Amygdala (tissue), 56 donors: Measurements from ENCODE around the gene ACO2.
"Not testable (repeated sequence)": the region's sequence is repeated elsewhere in the genome, so short reads cannot be mapped to it uniquely, and the experiment has no call there.

Experiments
- DNase-seq, 56 donors: peaks; one replicate each; lab custom pipeline; 2025; lab: John Stamatoyannopoulos, UW

ACO2 gene

DNA sequence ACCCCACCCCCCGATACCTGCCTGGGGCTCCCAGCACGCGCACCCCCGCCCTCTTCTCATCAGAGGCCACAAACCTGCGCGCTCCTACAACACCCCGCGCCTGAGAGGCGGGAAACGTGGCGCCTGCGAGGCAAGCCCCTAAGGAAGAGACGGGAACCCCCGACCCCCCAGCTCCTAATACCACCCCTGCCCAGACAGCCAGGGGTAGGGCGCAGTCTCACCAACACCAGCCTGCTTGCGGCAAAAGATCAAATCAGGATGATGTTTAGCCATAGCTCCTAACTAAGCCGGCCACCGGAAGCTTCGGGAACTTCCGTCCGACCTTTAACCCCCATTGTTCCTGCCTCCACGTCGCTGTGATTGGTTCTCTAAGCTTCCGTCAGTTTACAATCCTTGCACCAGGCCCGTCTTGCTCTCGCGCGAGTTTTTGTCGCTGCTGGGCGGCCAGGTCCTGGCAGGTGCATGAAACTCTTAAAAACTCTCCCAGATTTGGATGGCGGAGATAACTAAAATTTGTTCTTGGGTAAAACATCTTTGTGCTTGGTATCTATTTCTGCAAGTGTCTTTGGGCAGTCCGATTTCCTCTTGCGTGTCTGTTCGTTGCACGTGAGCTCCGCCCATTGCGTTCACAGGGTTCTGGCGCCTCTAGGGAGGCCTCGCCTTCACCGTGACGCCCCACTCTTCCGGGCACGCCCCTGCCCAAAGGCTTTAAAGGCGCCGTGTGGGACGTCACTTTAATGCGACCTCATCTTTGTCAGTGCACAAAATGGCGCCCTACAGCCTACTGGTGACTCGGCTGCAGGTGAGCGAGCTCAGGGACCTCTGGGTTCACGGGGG is at the start of gene ACO2, which contains the start of gene PHF5A:
Gene ACO2, plus strand, starts transcription at position 737 of the 837 bp plus-strand sequence. Its CDS starts 30 bp downstream, at position 767.
Gene PHF5A, minus strand, starts transcription at position 312 of the 837 bp plus-strand sequence. Its CDS starts 39 bp downstream, at position 273.
- peak; percentile 74 to 99 (median 96) for DNase-seq

DNA sequence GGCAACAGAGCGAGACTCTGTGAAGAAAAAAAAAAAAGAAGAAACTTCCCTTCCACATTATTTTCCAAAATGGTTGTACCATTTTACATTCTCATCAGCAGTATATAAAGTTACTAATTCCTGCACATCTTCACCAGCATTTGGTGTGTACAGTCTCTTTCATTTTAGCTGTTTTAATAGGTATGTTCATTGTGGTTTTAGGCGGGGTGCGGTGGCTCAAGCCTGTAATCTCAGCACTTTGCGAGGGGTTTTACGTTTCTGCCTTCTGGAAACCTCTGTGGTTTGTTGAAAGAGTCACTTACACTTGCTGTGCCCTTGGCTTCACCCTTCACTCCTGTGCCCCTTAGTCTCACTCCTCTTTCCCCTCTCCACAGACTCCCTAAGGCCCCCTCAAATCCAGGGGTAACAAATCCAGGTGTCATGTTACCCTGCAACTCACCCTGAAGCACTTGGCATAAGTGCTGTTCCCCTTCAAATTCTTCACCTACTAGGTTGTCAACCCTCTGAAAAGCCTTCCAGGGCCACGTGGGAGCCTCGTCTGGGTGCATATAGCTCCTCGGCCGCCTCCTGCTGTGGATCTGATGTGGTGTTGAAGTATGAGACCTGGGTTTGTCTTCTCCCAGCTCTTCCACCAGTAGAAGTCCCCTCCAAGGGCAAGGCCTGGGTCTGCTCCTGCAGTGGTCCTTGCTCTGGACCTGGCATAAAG is 43.1 kb upstream of the ACO2 start:
- no peak for DNase-seq

DNA sequence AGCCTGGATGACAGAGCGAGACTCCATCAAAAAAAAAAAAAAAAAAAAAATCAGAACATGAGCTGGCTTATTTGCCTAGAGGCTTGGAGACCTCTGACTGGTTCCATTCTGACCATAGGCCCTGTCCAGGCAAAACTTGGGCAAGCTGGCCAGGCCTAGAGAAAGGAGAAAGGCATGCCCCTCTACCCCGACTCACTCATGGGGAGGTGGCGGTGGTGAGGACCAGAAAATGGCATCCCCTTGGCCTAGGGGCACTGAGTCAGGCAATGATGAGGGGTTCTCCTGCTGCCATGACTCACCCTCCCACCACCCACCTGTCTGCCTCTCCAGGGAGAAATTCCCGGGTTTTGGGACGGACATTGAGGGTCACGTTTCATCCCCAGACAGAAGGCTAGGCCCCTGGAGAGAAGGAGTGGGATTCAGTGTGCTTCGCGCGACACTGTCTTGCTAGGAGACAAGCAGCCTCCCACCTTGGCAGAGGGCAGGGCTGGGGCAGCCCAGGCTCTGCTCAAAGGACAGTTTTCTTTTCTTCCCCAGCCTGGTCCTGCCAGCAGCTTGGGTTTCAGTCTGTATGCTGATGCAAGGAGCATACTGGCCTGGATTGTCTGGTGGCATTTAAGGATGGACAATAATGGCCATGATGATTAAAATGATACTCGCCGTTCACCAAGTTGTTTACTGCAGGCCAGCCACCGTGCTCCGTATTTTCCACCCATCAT is 39.5 kb upstream of the ACO2 start:
- peak in 8 of 56 donors; percentile 14 to 57 (median 34) for DNase-seq

- DNase-seq: no peak
Observed at GRCh38 chr22:41429951-41430332, 39.0 kb upstream of the ACO2 start.

GRCh38 chr22:41431656-41432055 is 37.3 kb upstream of the ACO2 start:
- DNase-seq: no peak

GRCh38 chr22:41433480-41433879 is 35.4 kb upstream of the ACO2 start:
- DNase-seq: not testable (repeated sequence)

DNA sequence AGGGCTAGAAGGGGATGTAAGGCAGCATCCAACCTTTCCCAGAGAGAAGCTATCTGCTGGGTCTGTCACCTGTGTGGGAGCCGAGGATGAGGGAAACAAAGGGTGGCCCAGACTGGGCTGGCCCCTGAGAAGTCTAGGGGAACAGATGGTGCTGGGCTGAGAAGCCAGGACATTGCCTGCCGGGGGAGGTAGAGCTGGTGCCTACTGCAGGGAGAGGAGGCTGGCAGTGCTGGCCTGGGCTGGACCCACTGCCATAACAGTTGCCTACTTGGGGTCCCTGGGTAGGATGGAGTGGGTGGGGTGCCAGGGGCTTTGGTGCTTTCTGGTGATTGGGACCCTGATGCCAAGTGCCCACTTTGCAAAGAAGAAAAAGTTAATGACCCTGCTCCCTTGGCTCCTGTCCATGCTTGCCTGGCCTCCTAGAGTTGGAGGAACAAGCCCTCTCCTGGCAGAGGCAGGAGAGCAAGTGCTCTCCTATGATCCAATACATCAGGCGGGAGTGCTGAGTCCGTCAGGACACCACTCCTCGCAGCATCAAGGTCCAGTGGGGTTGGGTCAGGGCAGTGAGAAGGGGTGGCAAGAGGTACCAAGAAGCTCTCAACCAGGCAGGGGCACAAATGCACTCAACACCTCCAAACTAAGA is 34.4 kb upstream of the ACO2 start:
- peak in 2 of 56 donors; percentile 26 to 35 for DNase-seq

- no peak for DNase-seq
Observed at GRCh38 chr22:41435560-41435959, 33.4 kb upstream of the ACO2 start.

DNA sequence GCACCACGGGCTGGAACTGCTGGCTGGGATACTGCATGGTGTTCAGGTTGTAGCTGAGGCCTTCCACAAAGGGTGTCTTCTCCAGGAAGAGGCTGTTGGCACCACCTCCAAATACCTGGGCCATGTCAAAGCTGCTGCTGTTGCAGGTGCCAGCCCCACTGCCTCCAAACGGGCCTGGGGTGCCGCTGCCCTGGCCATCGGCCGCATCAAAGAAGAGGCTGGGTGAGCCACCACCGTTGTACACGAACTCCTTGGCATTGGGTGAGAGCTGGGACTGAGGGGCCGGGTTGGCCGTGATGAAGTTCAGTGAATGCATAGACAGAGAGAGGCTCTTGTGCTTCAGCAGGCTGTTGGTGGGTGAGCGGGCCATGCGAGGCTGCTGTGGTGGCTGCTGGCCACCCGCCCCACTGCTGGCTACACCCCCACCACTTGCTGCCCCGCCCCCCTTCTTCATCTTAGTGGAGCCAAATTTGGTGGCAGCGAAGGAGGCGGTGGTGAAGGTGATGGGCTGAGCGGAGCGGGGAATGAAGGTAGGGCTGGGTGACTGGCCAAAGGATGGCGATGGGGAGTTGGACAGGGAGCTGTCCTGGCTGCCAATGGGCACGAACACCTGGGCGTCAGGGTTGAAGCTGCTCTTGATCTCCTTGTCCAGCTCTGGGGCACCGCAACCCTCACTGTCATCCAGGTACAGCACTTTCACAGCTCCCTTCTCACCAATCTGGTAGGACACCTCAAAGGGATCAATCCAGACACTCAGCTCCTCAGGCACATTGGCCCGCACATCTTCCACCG is 32.4 kb upstream of the ACO2 start:
- DNase-seq: peak in 2 of 56 donors; percentile 16 to 52

GRCh38 chr22:41437198-41437597 is 31.7 kb upstream of the ACO2 start:
- DNase-seq: no peak

DNA sequence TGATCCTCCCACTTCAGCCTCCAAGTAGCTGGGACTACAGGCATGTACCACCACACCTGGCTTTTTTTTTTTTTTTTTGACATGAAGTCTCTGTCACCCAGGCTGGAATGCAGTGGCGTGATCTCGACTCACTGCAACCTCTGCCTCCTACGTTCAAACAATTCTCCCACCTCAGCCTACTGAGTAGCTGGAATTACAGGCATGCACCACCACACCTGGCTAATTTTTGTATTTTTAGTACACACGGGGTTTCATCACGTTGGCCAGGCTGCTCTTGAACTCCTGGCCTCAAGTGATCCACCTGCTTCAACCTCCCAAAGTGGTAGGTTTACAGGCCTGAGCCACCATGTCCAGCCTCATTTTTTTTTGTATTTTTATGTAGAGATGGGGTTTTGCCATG is 28.4 kb upstream of the ACO2 start:
- DNase-seq: not testable (repeated sequence)

- DNase-seq: peak in 1 of 56 donors; percentile 12
Observed at GRCh38 chr22:41442240-41442792, 26.6 kb upstream of the ACO2 start.

GRCh38 chr22:41444360-41445128 is 24.4 kb upstream of the ACO2 start:
- DNase-seq: peak; percentile 22 to 92 (median 81)

DNA sequence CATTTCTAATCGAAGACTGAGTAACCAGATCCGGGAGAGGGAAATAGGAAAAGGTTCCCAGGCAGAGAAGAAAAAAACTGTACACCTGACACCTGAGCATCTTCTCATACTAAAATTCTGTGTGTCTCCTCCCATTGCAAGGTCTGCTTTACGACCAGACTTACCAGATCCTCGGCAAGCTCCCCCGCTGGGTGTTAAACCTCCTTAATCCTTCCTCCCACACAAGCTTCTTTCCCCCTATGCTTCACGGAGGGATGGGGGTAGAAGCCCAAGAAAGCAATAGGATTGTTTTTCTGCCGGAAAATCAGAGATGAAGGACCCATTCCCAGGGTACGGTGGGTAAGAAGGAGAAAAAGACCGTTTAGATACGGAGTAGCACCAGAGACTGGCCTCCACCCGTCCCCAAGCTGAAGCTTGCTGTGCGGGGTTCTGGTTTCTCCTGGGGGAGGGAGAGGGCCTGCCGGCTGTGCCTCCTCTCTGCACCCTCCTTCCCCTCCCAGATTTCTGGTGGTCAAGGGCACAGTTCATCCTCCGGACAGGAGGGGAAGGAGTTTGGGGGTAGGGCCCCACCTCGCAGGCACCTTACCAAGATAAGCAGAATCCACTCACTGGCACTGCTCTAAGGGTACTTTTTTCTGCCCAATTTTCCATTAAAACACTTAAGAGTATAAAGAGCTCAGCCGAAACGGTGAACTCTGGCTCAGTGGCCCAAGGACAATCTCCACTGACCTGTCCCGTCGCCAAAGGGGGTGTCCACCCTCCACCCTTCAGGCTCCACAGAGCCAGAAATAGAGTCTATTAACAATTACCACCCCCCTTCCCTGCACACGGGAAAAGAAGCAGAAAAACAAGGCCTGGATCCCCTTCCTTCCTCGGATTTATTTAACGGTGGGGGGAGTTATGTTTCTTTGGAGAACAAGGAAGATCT is 23.5 kb upstream of the ACO2 start:
- peak in 10 of 56 donors; percentile 10 to 58 (median 36) for DNase-seq

GRCh38 chr22:41446057-41446501 is 22.8 kb upstream of the ACO2 start:
- DNase-seq: peak in 9 of 56 donors; percentile 21 to 51 (median 36)

DNA sequence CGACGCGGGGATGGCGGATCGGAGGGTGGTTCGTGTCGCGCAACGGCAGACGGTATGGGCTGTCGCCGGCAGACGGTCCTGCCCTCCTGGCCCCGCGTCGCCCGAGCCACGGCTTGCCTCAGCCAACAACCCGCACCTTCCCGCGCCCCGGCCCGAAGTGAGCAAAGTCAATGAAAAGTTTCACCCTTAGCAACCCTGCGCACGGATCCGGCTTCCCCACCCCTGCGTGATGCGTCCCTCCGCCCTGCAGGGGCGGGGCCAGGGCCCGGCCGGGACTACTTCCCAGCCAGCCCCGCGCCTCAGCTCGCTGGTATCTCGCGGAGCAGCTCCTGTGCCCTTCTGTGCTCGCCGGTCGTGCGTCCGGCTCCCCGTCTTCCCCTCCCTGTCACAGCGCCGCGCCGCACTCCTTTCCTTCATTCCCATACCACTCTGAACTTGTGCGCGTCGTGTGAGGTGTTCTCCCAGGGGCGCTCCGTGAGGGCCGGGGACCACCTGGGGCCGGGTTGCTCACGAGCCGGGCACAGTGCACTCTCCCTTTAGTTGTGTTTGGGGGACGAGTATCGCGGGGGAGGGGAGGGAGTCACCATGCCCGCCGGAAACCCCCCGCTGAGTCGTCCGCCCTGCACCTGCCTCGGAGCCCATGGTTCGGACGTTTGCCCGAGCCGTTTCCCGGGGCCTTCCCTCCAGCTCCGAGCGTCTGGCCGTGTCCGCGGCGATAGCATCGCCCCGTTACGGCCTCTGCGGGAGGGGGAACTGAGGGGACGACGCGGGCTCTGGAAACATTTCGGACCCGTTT is 22.1 kb upstream of the ACO2 start, which contains the start of gene TOB2:
Gene TOB2, minus strand, starts transcription at position 163 of the 796 bp plus-strand sequence. CDS start 9,456 bp downstream, outside the sequence.
- DNase-seq: peak in 55 of 56 donors; percentile 64 to 98 (median 93)
